Right renal cortex interstitium (tissue), 3 donors: ENCODE measurements around the gene NDUFA7. TPM values are rescaled to one million over a fixed set of nuclear protein-coding genes. Genes with fewer than 3 reads are reported as not detected.
A peak's percentile ranks its signal among the peaks of the same experiment; 100 is the strongest.
"Not testable (repeated sequence)": the region's sequence is repeated elsewhere in the genome, so short reads cannot be mapped to it uniquely, and the experiment has no call there.

Experiments used
- DNase-seq, 3 donors: peaks; one replicate each; pipeline ENCODE4 v3.0.0-alpha.2; 2013; ENCODE audit warnings: low read depth in 3 of 3, low spot score in 2 of 3
- polyA plus RNA-seq, 3 donors: library from polyadenylated mRNA; unstranded; fragments of 120-200 nt; gene quantifications; one replicate each; pipeline ENCODE4 v1.2.1, GENCODE V29; 2013; ENCODE audit not compliant: insufficient read length in 3 of 3

NDUFA7 gene
- polyA plus RNA-seq: 10 to 100 TPM; 44.1 to 53.9 (median 50.0) TPM

DNA sequence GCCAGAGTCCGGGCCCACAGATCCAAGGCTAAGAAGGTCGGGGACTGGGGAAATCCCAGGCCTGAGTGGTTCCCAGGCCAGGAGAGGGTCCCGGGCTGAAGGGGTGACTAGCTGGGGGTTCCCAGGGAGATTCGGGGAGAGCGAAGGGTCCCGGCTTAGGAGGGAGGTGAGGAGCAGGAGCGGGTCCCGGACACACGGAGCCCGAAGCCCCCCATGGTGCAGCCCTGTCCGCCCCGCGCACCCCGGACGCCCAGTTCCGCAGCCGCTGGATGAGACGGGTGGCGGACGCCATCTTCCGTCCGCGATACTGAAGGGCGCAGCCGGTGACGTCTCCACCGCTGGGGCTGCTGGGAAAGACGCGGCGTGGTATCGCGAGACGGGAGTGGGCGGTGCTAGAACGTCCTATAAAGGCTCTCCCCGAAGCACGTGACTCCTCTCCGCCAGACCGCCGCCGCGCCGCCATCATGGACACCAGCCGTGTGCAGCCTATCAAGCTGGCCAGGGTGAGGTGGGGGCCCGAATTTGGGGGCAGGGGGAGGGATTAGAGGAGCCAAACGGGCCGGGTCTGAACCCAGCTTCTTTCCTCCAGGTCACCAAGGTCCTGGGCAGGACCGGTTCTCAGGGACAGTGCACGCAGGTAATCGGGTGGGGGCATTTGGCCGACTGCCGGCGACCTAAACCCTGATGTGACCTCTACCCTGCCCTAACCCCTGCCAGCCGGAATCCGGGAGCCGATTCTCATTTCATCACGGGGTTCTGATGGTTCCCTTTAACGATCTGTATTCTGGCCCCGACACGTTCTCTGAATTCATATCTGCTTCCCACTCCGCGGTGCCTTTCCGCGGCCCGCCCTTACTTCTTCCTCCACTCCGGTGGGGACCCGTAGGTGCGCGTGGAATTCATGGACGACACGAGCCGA is at the start of gene NDUFA7, which contains the start of gene RPS28:
Gene NDUFA7, minus strand, starts transcription at position 309 of the 919 bp plus-strand sequence. Its CDS starts 17 bp downstream, at position 292.
Gene RPS28, plus strand, starts transcription at position 430 of the 919 bp plus-strand sequence. Its CDS starts 35 bp downstream, at position 465.
- DNase-seq: peak; percentile 91 to 96 (median 95)

DNA sequence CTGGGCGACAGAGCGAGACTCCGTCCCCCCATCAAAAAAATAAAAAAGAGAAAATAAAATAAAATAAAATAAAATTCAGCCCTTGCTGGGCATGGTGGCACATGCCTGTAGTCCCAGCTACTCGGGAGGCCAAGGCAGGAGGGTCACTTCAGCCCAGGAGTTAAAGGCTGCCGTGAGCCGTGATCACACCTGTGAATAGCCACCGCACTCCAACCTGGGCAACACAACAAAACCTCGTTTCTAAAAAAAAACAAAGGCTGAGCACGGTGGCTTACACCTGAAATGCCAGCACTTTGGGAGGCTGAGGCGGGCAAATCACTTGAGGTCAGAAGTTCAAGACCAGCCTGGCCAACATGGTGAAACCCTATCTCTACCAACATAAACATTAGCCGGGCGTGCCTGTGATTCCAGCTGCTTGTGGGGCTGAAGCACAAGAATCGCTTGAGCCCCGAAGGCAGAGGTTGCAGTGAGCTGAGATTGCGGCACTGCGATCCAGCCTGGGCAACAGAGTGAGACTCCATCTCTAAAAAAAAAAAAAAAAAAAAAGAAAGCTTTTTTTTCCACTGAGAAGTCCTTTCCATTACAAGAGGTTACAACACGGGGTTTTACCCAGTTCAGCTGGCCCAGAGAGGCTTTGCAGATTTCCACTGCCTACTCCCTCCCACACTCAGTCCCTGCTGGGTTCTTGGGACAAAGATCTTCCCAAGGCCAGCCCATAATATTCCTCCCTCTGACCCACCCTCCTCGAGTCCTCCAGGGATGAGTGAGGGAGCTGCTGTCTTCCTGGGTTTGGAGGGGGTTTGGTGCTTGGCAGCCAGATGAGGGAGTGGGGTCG is 49.2 kb upstream of the NDUFA7 start:
- no peak for DNase-seq

DNA sequence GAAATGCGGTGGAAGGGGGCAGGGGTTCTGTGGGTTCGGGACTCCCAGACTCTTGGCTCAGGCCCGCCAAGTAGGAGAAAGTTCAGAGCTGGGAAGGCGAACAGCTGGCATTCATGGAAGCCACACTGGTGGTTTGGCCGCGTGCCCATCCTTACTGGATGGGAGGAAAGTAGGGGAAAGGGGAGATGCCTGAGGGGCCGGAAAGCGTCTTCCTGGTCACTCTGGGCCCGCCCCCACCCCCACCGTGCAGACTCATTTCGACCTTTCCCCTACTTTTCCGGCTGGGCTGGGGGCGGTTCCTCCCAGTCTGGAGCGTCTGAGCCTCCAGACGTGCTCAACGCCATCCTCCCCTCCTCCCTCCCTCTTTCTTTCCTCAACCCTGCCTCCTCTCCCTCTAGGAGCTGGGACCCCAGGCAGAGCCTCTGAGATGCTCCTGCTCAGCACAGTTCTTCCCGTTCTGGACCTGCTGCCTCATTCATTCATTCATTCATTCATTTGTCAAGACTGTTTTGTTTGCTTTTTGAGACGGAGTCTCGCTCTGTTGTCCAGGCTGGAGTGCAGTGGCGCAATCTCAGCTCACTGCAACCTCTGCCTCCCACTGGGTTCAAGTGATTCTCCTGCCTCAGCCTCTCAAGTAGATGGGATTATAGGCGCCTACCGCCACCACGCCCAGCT is 46.3 kb upstream of the NDUFA7 start:
- peak in 2 of 3 donors; percentile 82 to 90 for DNase-seq

DNA sequence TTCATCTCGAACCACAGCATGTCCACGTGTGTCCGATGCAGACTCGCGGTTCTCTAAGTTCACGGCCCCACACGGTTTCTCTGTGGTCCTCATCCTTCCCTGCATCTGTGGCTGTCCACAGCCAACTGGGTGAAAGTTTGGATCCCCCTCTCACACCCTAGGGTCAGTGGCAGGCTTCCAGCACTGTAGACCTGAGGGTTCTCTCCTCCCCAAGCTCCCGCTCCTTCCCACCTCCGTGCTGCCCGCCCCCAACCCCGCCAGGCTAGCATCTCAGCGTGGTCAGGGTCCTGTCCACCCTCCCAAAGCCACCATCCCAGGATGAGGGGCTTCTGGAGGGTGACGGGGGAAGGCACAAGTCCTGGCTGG is 45.8 kb upstream of the NDUFA7 start:
- no peak for DNase-seq

DNA sequence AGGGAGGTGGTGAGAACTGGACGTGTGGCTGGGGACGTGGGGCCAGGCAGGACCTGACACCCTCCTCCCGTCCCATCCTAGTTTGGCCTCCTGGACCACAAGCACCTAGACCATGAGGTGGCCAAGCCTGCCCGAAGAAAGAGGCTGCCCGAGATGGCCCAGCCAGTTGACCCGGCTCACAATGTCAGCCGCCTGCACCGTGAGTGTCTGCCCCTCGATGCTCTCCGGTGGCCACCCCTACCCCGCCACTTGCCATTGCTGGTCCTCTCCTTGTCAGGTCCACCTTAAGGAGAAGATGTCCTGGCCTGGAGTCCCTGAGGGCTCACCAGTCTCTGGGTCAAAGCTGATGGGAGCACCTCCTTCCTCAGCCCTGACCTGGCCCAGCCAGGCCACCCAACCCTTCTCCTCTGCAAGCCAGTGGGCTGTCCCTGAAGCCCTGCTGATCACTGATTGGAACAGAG is 45.0 kb upstream of the NDUFA7 start:
- DNase-seq: no peak

DNA sequence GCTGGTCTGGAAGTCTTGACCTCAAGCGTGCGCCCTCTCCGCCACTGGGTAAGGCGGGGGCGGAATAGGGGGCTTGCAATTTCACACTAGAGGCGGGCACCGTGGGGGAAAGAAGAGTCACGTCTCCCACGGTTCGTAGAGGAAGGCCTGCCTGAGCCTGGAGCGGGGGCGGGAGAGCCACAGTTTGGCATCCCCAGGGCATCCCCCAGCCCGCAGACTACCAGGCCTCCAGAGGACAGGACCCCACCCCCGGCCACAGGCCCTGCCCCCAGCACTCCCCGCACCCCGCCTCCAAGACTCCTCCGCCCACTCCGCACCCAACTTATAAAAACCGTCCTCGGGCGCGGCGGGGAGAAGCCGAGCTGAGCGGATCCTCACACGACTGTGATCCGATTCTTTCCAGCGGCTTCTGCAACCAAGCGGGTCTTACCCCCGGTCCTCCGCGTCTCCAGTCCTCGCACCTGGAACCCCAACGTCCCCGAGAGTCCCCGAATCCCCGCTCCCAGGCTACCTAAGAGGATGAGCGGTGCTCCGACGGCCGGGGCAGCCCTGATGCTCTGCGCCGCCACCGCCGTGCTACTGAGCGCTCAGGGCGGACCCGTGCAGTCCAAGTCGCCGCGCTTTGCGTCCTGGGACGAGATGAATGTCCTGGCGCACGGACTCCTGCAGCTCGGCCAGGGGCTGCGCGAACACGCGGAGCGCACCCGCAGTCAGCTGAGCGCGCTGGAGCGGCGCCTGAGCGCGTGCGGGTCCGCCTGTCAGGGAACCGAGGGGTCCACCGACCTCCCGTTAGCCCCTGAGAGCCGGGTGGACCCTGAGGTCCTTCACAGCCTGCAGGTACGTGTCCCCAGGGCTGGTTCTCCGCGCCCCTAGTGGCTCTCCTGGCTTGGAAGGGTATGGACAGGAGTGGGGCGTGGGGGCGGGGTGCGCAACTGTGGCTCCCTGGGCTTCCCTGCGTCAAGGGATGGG is 42.9 kb upstream of the NDUFA7 start, which contains the start of gene ANGPTL4:
Gene ANGPTL4, plus strand, starts transcription at position 353 of the 969 bp plus-strand sequence. Its CDS starts 167 bp downstream, at position 520.
- no peak for DNase-seq

DNA sequence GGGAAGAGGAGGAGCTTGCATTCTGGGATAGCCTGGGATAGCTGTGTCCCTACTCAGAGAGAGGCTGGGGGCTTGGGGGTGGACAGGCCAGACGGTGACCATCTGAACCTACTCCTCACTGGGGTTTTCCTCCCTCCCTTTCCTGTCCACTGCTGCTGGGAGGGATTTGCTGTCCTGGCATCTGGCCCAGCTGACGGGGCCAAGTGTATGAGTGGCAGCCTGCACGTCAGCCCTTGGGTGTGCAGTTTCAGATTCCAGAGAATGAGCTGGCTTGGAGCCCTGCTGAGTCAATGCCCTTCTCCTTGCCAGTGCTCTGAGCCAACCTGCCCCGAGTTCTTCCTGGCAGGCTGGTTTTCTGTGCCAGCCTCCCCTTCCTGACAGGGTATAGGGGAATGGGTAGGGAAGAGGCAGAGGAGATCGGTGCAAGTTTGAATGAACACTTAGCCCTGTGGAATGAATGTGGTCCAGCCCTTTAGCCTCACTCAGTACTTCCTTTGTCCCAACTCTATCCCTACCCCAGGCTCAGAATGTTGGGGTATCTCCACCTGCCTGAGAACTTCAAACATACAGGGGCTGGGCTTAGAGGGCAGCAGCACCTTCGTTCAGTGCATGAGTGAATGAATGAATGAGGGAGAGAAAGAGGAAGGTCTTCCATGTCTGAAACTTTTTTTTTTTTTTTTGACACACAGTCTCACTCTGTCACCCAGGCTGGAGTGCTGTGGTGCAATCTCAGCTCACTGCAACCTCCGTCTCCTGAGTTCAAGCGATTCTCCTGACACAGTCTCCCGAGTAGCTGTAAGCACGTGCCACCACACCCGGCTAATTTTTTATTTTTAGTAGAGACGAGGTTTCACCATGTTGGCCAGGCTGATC is 41.0 kb upstream of the NDUFA7 start:
- no peak for DNase-seq

DNA sequence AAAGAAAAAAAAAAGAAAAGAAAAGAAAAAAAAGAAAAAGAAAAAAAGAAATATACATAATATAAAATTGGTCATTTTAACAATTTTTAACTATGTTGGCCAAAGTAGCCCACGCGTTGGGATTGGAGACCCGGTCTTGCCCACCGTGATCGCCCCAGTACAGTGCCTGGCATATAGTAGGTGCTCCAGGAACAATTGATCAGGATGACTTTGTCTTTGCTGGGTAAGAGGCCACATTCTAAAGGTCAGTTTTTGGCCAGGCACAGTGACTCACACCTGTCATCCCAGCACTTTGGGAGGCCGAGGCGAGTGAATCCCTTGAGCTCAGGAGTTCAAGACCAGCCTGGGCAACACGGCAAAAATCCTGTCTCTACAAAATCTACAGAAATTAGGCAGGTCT is 39.0 kb upstream of the NDUFA7 start:
- DNase-seq: no peak

DNA sequence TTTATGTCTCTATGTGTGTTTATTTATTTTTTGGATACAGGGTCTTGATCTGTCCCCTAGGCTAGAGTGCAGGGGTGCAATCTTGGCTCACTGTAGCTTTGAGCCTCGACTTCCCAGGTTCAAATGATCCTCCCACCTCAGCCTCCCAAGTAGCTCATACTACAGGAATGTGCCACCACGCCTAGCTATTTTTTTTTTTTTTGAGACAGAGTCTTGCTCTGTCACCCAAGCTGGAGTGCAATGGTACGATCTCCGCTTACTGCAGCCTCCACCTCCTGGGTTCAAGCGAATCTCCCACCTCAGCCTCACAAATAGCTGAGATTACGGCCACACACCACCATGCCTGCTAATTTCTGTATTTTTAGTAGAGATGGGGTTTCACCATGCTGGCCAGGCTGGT is 37.8 kb upstream of the NDUFA7 start:
- no peak for DNase-seq

DNA sequence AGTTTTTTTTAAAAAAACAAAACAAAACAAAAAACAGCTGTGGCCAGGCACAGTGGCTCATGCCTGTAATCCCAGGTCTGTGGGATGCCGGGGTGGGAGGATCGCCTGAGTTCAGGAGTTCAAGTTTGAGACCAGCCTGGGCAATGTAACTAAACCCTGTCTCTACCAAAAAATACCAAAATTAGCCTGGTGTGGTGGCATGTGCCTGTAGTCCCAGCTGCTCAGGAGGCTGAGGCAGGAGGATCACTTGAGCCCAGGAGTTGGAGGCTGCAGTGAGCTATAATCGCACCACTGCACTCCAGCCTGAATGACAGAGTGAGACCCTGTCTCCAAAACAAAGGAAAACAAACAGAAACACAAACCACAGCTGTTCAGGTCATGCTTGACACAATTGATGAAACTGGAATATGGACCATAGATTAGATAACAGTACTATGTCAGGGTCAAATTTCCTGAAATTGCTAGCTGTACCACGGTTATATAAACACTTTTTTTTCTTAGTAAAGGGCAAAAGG is 35.9 kb upstream of the NDUFA7 start:
- DNase-seq: no peak

DNA sequence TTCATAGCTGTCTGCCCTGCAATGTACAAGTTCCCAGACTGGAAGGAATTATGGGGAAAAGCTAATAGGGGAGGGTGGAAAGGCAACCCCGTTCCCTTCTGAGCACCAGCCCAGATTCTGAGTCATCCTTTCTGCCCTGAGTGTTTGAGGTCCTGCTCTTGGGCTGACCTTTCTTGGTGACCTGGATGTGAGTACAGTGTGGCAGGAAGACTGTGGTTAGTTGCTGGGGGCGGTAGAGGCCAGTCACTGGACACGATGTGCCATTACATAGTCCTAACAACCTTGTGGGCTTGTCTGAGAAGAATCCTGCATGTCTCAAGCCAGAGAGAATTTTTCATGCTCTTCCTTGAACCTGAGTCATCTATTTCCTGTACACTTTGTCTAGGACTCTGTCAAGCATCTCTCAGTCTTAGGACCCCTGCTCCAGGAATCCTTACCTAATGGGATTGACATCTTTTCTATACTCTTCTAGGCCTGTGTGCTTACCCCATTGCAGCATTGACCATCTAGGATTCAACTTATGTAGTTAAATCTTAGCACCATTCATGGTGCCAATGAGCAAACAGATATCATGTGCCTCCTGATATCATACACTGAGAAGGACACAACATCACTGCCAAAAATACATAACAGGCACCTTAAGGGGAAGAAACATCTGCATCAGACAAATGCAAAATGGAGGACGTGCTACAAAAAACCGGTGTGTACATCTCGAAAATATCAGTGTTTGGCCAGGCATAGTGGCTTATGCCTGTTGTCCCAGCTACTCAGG is 34.6 kb upstream of the NDUFA7 start:
- no peak for DNase-seq

DNA sequence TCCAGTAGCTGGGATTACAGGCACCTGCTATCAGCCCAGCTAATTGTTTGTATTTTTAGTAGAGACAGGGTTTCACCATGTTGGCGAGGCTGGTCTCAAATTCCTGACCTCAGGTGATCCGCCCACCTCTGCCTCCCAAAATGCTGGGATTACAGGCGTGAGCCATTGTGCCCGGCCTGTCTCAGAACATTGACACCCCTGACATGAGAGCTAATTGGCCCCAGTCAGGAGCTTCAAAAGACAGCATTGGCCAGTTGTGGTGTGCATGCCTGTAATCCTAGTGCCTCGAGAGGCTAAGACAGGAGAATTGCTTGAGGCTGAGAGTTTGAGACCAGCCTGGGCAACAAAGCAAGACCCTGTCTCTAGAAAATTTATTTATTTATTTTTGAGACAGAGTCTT is 31.7 kb upstream of the NDUFA7 start:
- DNase-seq: not testable (repeated sequence)

DNA sequence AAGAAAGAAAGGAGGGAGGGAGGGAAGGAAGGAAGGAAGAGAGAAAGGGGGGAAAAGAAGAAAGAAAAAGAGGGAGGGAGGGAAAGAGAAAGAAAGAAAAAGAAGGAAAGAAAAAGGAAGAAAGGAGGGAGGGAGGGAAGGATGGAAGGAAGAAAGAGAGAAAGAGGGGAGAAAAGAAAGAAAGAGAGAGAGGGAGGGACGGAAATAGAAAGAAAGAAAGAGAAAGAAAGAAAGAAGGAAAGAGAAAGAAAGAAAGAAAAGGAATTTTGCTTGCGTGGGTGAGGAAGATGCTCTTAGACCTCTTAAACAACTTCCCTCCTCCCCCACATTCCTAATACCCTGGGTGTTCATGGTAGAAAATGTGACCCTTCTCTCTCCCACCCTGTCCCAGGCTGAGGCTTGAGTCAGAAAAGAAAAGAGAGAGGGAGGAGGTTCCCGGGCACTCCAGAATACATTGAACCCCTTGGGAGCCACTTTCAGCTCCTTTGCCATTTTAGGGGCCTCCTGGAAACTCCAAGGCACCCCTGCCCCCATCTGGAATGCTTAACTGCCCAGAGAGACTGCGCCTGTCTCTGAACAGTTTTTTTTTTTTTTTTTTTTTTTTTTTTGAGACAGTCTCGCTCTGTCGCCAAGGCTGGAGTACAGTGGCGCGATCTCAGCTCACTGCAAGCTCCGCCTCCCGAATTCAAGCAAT is 31.1 kb upstream of the NDUFA7 start:
- DNase-seq: no peak

DNA sequence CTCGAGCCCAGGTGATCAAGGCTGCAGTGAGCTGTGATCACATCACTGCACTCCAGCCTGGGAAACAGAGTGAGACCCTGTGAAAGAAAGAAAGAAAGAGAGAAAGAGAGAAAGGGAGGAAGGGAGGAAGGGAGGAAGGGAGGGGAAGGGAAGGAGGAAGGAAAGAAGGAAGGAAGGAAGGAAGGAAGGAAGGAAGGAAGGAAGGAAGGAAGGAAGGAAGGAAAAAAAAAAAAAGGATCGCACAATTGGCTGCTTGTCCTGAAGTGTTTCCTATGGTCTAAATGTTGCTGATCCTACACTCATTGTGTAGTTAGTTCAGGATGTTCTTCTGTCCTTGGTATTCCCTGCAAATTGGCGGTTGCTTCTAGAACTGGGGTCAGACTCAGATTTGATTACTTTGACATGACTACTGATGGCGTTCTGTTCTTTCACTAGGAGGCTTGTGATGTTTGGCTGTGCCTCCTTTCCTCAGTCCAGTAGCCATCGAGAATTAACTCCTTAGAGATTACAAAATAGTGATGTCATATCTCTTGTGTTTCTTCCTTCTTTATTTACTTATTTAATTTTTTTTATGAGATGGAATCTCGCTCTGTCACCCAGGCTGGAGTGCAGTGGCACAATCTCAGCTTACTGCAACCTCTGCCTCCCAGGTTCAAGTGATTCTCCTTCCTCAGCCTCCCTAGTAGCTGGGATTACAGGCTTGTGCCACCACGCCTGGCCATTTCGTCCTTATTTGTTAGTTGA is 28.6 kb upstream of the NDUFA7 start:
- not testable (repeated sequence) for DNase-seq

DNA sequence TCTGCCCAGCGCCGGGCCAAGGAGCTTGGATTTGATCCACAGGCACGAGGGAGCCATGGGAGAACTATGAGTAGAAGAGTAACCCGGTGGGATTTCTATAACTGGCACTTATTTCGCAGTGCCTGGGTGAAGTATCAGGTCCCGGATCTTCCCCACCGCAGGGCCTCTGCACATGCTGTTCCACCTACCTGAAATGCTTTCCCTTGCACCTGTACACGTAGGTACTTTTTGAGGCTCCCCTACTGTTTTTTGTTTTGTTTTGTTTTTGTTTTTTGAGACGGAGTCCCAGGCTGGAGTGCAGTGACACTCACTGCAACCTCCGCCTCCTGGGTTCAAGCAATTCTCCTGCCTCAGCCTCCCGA is 22.3 kb upstream of the NDUFA7 start:
- DNase-seq: no peak
